Activated CD8-positive, alpha-beta memory T cell treated with anti-CD3 and anti-CD28 coated beads, Interleukin-2, amount 50 U/mL, for 24 hours (primary cell): ENCODE measurements around the gene DAZAP2.
"Not testable (repeated sequence)": the region's sequence is repeated elsewhere in the genome, so short reads cannot be mapped to it uniquely, and the experiment has no call there.

Experiments used
- DNase-seq: peaks from one replicate; pipeline ENCODE4 v3.0.0-alpha.2; 2020; ENCODE audit errors: extremely low read depth

The DAZAP2 gene

DNA sequence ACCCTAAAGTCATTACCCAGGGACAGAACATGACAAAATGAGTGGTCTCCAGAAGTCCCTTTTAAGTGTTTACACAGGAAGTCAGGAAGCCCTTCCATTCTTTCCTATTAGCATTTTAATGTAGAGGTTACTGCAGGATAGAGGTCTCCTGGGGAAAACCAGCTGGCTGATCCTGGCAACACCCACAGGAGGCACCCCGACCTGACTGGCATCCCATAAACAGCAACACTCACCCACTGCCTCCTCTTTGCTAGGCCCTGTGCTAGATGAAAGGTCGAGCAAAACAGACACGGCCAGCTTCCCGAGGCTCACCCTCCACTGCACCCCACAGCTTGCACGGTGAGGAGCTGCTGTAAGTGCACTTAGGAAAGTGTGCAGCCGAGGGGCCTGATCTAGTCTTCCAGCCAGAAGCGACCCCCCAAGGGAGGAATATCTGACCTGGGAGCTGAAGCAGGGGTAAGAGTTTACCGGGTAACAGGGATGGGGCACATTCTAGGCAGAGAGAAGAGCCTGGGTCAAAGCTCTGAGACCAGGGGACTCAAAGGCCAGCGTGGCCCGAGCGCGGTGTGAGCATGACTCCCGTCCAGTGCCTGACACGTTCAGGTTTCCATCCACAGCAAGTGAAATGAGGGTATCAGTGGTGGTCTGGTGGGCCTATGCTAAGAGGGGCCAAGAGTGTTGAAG is 9.0 kb downstream of the DAZAP2 start:
- DNase-seq, result no peak

GRCh38 chr12:51253276-51253675 is 14.7 kb downstream of the DAZAP2 start:
- DNase-seq, result no peak

DNA sequence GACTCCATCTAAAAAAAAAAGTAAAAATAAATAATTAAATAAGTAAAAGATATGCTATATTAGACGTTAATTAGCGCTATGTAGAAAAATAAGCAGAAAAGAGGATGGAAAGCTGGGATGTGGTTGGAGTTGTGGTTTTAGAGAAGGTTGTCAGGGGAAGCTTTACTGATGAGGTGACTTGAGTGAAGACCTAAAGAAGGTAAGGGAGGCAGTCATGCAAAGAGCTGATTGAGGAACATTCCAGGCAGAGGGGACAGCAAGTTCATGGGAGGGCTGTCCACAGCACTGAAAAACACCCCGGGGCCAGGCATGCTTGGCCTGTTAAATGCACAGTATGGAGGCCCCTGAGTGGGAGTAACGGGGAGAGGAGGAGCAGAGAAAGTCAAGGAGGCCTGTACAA is 15.9 kb downstream of the DAZAP2 start:
- DNase-seq, result no peak

DNA sequence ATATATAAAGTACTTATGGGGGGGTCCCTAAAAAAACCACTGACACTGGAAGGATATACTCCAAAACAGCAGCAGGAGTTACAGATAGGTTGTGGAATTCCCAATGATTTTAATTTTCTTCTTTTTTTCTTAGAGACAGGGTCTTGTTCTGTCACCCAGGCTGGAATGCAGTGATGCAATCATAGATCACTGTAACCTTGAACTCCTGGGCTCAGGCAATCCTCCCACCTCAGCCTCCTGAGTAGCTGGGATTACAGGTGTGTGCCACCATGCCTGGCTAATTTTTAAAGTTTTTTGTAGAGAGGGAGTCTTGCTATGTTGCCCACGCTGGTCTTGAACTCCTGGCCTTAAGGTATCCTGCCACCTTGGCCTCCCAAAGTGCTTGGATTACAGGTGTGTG is 21.0 kb downstream of the DAZAP2 start:
- not testable (repeated sequence) for DNase-seq

GRCh38 chr12:51262758-51263177 is 24.1 kb downstream of the DAZAP2 start:
- no peak for DNase-seq

- no peak for DNase-seq
Measured at GRCh38 chr12:51263341-51263740, 24.7 kb downstream of the DAZAP2 start.

DNA sequence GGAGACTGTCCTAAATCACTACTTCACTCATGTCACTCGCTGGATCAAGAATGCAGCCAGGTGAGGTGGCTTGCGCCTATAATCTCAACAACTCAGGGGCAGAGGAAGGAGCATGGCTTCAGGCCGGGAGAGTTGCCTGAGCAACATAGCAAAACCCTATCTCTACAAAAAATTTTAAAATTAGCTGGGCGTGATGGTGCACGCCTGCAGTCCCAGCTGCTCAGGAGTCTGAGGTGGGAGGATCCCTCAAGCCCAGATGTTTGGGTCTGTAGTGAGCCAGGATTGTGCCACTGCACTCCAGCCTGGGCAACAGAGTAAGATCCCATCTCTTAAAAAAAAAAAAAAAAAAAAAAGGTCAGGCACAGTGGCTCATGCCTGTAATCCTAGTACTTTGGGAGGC is 25.7 kb downstream of the DAZAP2 start:
- no peak for DNase-seq

DNA sequence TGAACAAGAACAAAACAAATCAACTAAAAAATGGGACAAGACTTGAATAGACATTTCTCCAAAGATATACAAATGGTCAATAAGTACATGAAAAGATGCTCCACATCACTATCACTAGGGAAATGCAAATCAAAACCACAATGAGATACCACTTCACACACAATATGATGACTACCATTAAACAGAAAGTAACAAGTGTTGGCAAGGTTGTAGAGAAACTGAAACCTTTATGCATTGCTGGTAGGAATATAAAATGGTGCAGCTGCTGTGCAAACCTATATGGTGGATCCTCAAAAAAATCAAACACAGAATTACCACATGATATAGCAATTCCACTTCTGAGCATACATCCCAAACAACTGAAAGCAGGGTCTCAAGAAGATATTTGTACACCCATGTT is 26.4 kb downstream of the DAZAP2 start:
- no peak for DNase-seq

- DNase-seq, result no peak
Measured at GRCh38 chr12:51269174-51270066, 30.8 kb downstream of the DAZAP2 start.

- no peak for DNase-seq
Measured at GRCh38 chr12:51270067-51270950, 31.7 kb downstream of the DAZAP2 start, which contains the start of gene SMAGP. Gene SMAGP (minus strand): TSS chr12:51270415. CDS start chr12:51269278, 1,137 bp downstream.

- DNase-seq, result no peak
Measured at GRCh38 chr12:51270951-51271518, 32.4 kb downstream of the DAZAP2 start.

DNA sequence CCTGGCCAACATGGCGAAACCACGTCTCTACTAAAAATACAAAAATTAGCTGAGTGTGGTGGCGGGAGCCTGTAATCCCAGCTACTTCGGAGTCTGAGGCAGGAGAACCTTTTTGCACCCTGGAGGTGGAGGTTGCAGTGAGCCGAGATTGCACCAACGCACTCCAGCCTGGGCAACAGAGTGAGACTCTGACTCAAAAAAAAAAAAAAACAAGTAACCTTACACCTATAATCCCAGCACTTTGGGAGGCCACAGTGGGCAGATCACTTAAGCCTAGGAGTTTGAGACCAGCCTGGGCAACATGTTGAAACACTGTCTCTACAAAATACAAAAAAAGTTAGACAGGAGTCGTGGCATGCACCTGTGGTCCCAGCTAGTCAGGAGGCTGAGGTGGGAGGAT is 34.2 kb downstream of the DAZAP2 start:
- not testable (repeated sequence) for DNase-seq

DNA sequence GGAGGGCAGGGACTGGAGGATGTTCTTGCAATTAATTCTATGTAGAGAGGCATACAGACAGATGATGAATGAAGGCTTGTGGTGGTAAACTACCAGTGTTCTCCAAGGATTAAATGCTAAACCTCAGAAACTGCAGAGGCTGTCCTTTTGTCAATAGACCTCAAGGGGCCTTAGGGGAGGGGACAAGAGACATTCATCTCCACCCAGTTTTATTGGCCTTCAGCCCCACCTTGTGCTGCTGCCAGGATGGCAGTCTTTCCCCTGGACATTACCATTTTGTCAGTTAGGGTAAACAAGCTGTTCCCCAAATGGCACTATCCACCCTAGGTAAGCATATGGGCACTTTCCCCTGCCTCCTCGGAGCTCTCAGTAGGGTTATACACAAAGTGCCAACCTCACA is 36.5 kb downstream of the DAZAP2 start:
- DNase-seq, result no peak

- DNase-seq, result no peak
Measured at GRCh38 chr12:51281202-51281924, 42.7 kb downstream of the DAZAP2 start.

DNA sequence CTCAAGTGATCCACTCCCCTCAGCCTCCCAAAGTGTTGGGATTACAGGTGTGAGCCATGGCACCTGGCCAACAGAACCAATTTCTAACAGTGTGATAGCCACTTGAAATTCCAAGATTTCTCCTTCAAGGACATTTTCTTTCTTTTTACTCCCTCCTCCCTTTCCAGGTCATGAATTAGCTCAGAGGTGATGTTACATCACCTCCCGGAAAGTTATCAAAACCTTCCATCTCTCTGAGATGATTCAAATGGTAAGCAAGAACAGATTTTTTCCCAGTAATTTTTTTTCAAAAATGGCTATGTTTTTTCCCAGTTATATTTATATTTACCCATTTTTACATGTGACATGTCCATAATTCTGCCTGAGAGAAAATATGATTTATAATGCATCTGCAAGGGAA is 47.2 kb downstream of the DAZAP2 start:
- DNase-seq, result no peak

GRCh38 chr12:51291603-51292513 is 53.2 kb downstream of the DAZAP2 start:
- not testable (repeated sequence) for DNase-seq
